PC-9 (cell line): ENCODE data around the gene KIF5A. TPM values are rescaled to one million over a fixed set of nuclear protein-coding genes. Genes with fewer than 3 reads are reported as not detected.

Experiments used
- BruUV-seq: library from RNA; stranded (reverse); fragments of 400-500 nt; replicated peaks from 2 replicates; lab custom pipeline; 2021; lab: Mats Ljungman, UMichigan
- CTCF ChIA-PET: fragments of 300-600 bp; sonication (Branson Sonifier 250); formaldehyde crosslinking; loops from one replicate; lab custom pipeline; 2022; ENCODE audit warnings: antibody characterized with exemption; lab: Charles Lee
- POLR2A ChIA-PET: fragments of 300-600 bp; sonication (Branson Sonifier 250); formaldehyde crosslinking; loops from one replicate; lab custom pipeline; 2022; ENCODE audit warnings: antibody characterized with exemption; ENCODE audit not compliant: unreplicated experiment; lab: Charles Lee
- DNase-seq, 2 experiments: peaks; one replicate each; pipeline versions ENCODE4 v3.0.0 to v3.0.0-alpha.2; 2015 to 2022; ENCODE audit warnings: mixed read lengths in 1 of 2
- H2AFZ ChIP-seq: fragments of 200-600 bp; sonication (generic); 2 replicates; pipeline ENCODE4 v1.8.1; 2017; ENCODE audit warnings: antibody characterized with exemption
- H3F3A ChIP-seq: fragments of 200-600 bp; sonication (generic); 2 replicates; pipeline ENCODE4 v1.8.1; 2017; ENCODE audit warnings: antibody characterized with exemption, mild to moderate bottlenecking, low read depth; ENCODE audit not compliant: insufficient read depth
- H3K27ac ChIP-seq: fragments of 200-600 bp; sonication (generic); 2 replicates; pipeline ENCODE4 v1.6.1; 2016; ENCODE audit warnings: mixed run types
- H3K27me3 ChIP-seq: fragments of 200-600 bp; sonication (generic); 2 replicates; pipeline ENCODE4 v1.6.1; 2016; ENCODE audit warnings: low read depth, mixed run types; ENCODE audit not compliant: insufficient read depth
- H3K36me3 ChIP-seq: fragments of 200-600 bp; sonication (generic); 2 replicates; pipeline ENCODE4 v1.6.1; 2016; ENCODE audit warnings: low read depth, mixed run types
- H3K4me1 ChIP-seq: fragments of 200-600 bp; sonication (generic); replicated peaks from 2 replicates; pipeline ENCODE4 v1.6.1; 2016; ENCODE audit warnings: mixed run types; ENCODE audit not compliant: insufficient read depth
- H3K4me2 ChIP-seq: fragments of 200-600 bp; sonication (generic); 2 replicates; pipeline ENCODE4 v1.6.1; 2017; ENCODE audit warnings: mixed run types
- H3K4me3 ChIP-seq: fragments of 200-600 bp; sonication (generic); 2 replicates; pipeline ENCODE4 v1.6.1; 2016; ENCODE audit warnings: mixed run types
- H3K79me2 ChIP-seq: fragments of 200-600 bp; sonication (generic); 2 replicates; pipeline ENCODE4 v1.6.1; 2017; ENCODE audit warnings: low read depth, mixed run types
- H3K9me2 ChIP-seq: fragments of 200-600 bp; sonication (generic); 2 replicates; pipeline ENCODE4 v1.8.1; 2017; ENCODE audit warnings: mild to moderate bottlenecking; ENCODE audit not compliant: insufficient read depth
- H3K9me3 ChIP-seq: fragments of 200-600 bp; sonication (generic); 2 replicates; pipeline ENCODE4 v1.8.1; 2016; ENCODE audit warnings: low read depth; ENCODE audit not compliant: insufficient read depth
- H4K20me1 ChIP-seq: fragments of 200-600 bp; sonication (generic); 2 replicates; pipeline ENCODE4 v1.8.1; 2017; ENCODE audit not compliant: insufficient read depth
- CTCF ChIP-seq: fragments of 200-600 bp; sonication (generic); conservative IDR thresholded peaks from 2 replicates; pipeline ENCODE4 v1.6.1; 2017; ENCODE audit warnings: mixed run types, antibody characterized with exemption, mild to moderate bottlenecking, moderate library complexity
- EZH2 ChIP-seq: fragments of 200-600 bp; sonication (generic); IDR thresholded peaks from 2 replicates; pipeline ENCODE4 v1.8.0; 2017; ENCODE audit warnings: antibody characterized with exemption, low read depth
- intact Hi-C: fragments of 100-400 bp; cut with micrococcal nuclease; formaldehyde crosslinking; loops from one replicate; pipeline ENCODE4 v1.10.0; 2022; ENCODE audit not compliant: unreplicated experiment
- total RNA-seq: library from RNA; stranded (reverse); gene quantifications from 2 replicates; pipeline ENCODE4 v1.2.3, GENCODE V29; 2021

The KIF5A gene
- total RNA-seq, 1 experiment from 2014 or later = 0.07 TPM

GRCh38 chr12:57602544-57602943, 52.7 kb downstream of the KIF5A start:
- BruUV-seq = no TSS peak
- no peaks in the 10 kb centered on the region for H3K4me1 ChIP-seq
- no peaks in the 10 kb centered on the region for H4K20me1 ChIP-seq
- no peak overlapping the region for H3K4me2 ChIP-seq
- no peak overlapping the region for H3K27ac ChIP-seq
- H2AFZ ChIP-seq = no peak overlapping the region
- ChIA-PET CTCF (no interaction called here), POLR2A (no interaction called here)
- DNase-seq = no peak
- H3K36me3 ChIP-seq = 0 out of 2 replicates have a peak, but pooled peaks cover 6% of the 10 kb centered on the region
- no peaks in the 10 kb centered on the region for H3K79me2 ChIP-seq
- H3K4me3 ChIP-seq = no peak overlapping the region
- TF ChIP-seq CTCF (no peak), EZH2 (no peak)
- no peaks in the 10 kb centered on the region for H3K9me2 ChIP-seq
- intact Hi-C loops = no loop called here
- H3K27me3 ChIP-seq = peaks cover 15% of the 10 kb centered on the region
- H3F3A ChIP-seq = peaks cover 8% of the 10 kb centered on the region; the same call in 1 of the 2 replicates
- no peaks in the 10 kb centered on the region for H3K9me3 ChIP-seq

DNA sequence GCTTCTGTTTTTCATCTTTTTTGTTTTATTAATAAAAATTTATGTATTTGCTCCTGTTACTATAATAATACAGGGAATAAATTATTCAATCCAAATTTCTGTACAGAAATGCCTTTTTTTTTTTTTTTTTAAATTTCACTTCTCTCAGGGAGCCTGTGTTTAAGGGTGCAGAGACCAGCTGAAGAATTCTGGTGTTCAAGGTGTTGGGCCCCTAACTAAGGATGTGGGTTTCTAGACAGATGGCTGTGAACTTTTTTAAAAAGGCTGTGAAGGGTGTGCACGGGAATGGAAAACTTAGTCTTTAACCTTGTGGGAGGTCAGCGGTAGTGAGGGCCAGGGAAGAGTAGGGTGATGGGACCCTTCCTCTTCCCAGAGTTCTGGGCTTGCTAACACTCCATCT, 53.5 kb downstream of the KIF5A start:
- no peak for TF ChIP-seq EZH2
- TF ChIP-seq CTCF = no peak
- Histone ChIP-seq H2AFZ (no peak overlapping the region), H3K4me3 (no peak overlapping the region), H4K20me1 (no peaks in the 10 kb centered on the region), H3F3A (peaks cover 8% of the 10 kb centered on the region; the same call in 1 of the 2 replicates), H3K4me2 (no peak overlapping the region), H3K4me1 (no peaks in the 10 kb centered on the region), H3K27me3 (peaks cover 22% of the 10 kb centered on the region), H3K36me3 (0 out of 2 replicates have a peak, but pooled peaks cover 6% of the 10 kb centered on the region), H3K9me2 (no peaks in the 10 kb centered on the region), H3K27ac (no peak overlapping the region), H3K79me2 (no peaks in the 10 kb centered on the region), H3K9me3 (no peaks in the 10 kb centered on the region)
- CTCF ChIA-PET = interaction anchor here (1.0 kb wide), 1 partner anchor 20 kb away, joined by 4 read pairs; no protein-coding TSS in a partner anchor
- DNase-seq = no peak
- POLR2A ChIA-PET = interaction anchor here (0.5 to 0.7 kb wide), 2 partner anchors 36 to 513 kb away, joined by 4 to 7 read pairs; no protein-coding TSS in a partner anchor
- no TSS peak for BruUV-seq
- intact Hi-C loops = no loop called here

- ChIA-PET POLR2A (interaction anchor here (0.5 to 0.7 kb wide), 2 partner anchors 37 to 514 kb away, joined by 4 to 7 read pairs; no protein-coding TSS in a partner anchor), CTCF (interaction anchor here (1.0 kb wide), 1 partner anchor 20 kb away, joined by 4 read pairs; no protein-coding TSS in a partner anchor)
- intact Hi-C loops = loop anchor here (1.0 kb wide), 1 partner anchor 13 kb away; the partner anchor contains the start of gene PIP4K2C
- H3K36me3 ChIP-seq = 0 out of 2 replicates have a peak, but pooled peaks cover 2% of the 10 kb centered on the region
- H3F3A ChIP-seq = peaks cover 8% of the 10 kb centered on the region; the same call in 1 of the 2 replicates
- no peaks in the 10 kb centered on the region for H3K9me3 ChIP-seq
- H2AFZ ChIP-seq = no peak overlapping the region
- no peak overlapping the region for H3K4me3 ChIP-seq
- no peaks in the 10 kb centered on the region for H4K20me1 ChIP-seq
- no peak overlapping the region for H3K4me2 ChIP-seq
- no TSS peak for BruUV-seq
- peaks cover 28% of the 10 kb centered on the region for H3K27me3 ChIP-seq
- no peaks in the 10 kb centered on the region for H3K9me2 ChIP-seq
- no peak for DNase-seq
- no peaks in the 10 kb centered on the region for H3K4me1 ChIP-seq
- H3K79me2 ChIP-seq = no peaks in the 10 kb centered on the region
- TF ChIP-seq EZH2 = no peak
- TF ChIP-seq CTCF = no peak
- H3K27ac ChIP-seq = no peak overlapping the region
Measured at GRCh38 chr12:57603815-57604453, 54.1 kb downstream of the KIF5A start.
